ENCODE measurements around the gene RSRC1. TPM values are rescaled to one million over a fixed set of nuclear protein-coding genes. Genes with fewer than 3 reads are reported as not detected.

RSRC1 gene
- total RNA-seq, 4 donors from 2014 or later, result 22.5 to 41.4 (median 32.9) TPM

DNA sequence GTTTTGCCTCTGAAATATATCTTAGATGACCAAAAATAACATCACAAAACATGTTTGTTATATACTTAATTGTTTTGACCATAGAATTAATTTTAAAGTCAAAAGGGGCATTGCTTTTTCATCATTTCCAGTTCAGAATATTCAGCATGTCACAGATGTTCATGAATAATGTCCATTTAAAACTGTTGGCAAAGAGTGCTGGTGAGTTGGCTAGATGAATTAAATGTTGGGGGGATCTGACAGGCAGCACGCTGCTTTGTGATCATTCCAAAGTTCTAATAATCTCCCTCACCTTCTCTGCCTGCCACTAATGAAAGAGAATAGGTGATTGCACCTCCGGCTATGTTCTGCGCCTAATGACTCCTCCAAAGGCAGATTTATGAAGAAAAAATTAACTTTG lies 321.9 kb downstream of the RSRC1 start:
- Histone ChIP-seq H3K9me3 (no peaks in the 10 kb centered on the region), H3K36me3 (no peaks in the 10 kb centered on the region), H3K4me1 (no peaks in the 10 kb centered on the region), H3K27ac (no peak overlapping the region), H3K27me3 (no peaks in the 10 kb centered on the region), H3K4me3 (no peak overlapping the region)
- intact Hi-C loops (cut with DNase I), result no loop called here
- no peak for DNase-seq
- TF ChIP-seq, protein P1, sequence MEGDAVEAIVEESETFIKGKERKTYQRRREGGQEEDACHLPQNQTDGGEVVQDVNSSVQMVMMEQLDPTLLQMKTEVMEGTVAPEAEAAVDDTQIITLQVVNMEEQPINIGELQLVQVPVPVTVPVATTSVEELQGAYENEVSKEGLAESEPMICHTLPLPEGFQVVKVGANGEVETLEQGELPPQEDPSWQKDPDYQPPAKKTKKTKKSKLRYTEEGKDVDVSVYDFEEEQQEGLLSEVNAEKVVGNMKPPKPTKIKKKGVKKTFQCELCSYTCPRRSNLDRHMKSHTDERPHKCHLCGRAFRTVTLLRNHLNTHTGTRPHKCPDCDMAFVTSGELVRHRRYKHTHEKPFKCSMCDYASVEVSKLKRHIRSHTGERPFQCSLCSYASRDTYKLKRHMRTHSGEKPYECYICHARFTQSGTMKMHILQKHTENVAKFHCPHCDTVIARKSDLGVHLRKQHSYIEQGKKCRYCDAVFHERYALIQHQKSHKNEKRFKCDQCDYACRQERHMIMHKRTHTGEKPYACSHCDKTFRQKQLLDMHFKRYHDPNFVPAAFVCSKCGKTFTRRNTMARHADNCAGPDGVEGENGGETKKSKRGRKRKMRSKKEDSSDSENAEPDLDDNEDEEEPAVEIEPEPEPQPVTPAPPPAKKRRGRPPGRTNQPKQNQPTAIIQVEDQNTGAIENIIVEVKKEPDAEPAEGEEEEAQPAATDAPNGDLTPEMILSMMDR (IDR thresholded peaks at IDR 0.05), result no peak
- no peak for TF ChIP-seq POLR2A (IDR thresholded peaks at IDR 0.05)
- 77 to 91% methylated on average over 3 of the region's 3 CpGs for WGBS, 2 donors

GRCh38 chr3:158434412-158435038 lies 324.6 kb downstream of the RSRC1 start:
- DNase-seq, result no peak
- Histone ChIP-seq H3K27me3 (no peaks in the 10 kb centered on the region), H3K4me3 (no peak overlapping the region), H3K9me3 (no peaks in the 10 kb centered on the region), H3K36me3 (no peaks in the 10 kb centered on the region), H3K27ac (no peak overlapping the region), H3K4me1 (no peaks in the 10 kb centered on the region)
- intact Hi-C loops (cut with DNase I), result no loop called here
- 2 to 3% methylated on average over 4 of the region's 4 CpGs for WGBS, 2 donors
- TF ChIP-seq, protein P1 (IDR thresholded peaks at IDR 0.05), result peak; percentile 32 to 82 (median 58)
- no peak for TF ChIP-seq POLR2A (IDR thresholded peaks at IDR 0.05)

DNA sequence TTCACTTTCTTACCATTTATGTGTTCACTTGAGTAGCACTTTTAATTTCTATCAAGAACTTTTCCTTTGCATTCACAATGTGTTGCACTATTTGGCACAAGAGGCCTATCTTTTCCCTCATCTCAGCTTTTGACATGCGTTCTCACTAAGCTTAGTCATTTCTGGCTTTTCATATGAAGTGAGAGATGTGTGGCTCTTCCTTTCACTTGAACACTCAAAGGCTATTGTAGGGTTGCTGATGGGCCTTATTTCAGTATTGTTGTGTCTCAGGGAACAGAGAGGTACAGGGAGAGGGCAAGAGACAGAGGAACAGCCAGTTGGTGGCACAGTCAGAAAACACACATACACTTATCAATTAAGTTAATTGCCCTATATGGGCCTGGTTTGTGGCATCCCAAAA lies 333.7 kb downstream of the RSRC1 start:
- DNase-seq, result no peak
- no peak for TF ChIP-seq POLR2A (IDR thresholded peaks at IDR 0.05)
- TF ChIP-seq, protein P1 (IDR thresholded peaks at IDR 0.05), result no peak
- 70 to 79% methylated on average over 1 of the region's 1 CpG for WGBS, 2 donors
- no peaks in the 10 kb centered on the region for H3K36me3 ChIP-seq
- H3K9me3 ChIP-seq, result no peaks in the 10 kb centered on the region
- H3K4me3 ChIP-seq, result no peak overlapping the region
- no peaks in the 10 kb centered on the region for H3K27me3 ChIP-seq
- intact Hi-C loops (cut with DNase I), result no loop called here
- H3K4me1 ChIP-seq, result no peaks in the 10 kb centered on the region
- H3K27ac ChIP-seq, result no peak overlapping the region

GRCh38 chr3:158447408-158447807 lies 337.5 kb downstream of the RSRC1 start:
- Histone ChIP-seq H3K4me3 (no peak overlapping the region), H3K27me3 (no peaks in the 10 kb centered on the region), H3K9me3 (no peaks in the 10 kb centered on the region), H3K27ac (no peak overlapping the region), H3K36me3 (no peaks in the 10 kb centered on the region), H3K4me1 (no peaks in the 10 kb centered on the region)
- intact Hi-C loops (cut with DNase I), result no loop called here
- TF ChIP-seq, protein P1 (IDR thresholded peaks at IDR 0.05), result no peak
- no peak for TF ChIP-seq POLR2A (IDR thresholded peaks at IDR 0.05)
- no peak for DNase-seq

DNA sequence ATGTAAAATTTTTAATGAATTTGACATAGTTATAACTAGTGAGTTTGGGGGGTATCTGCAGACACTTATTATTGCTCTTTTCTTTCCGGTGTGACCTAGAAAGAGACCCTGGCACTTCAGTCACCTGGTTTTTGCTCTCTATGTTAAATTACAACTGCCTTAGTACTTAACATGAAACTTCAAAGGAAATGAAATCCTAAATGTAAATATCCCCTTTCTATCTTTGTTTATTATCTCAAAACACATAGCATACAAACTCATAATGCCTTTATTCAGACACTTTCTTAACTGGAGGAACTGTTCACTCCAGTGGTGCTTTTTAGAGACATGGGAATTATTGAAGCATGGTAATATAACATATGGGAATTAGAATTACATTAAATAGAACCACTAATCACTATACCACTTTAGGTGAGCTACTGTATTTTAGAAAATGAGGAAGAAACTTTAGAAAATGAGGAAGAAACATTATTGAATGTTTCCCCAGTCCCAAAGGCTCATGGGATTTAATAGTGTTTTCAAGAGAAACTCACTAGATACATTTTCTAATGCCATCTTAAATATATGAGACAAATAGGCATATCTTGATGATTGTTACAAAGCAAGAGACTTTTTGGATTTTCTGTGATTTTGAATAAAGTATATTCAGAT lies 341.6 kb downstream of the RSRC1 start:
- H3K4me1 ChIP-seq, result no peaks in the 10 kb centered on the region
- no peaks in the 10 kb centered on the region for H3K36me3 ChIP-seq
- H3K9me3 ChIP-seq, result no peaks in the 10 kb centered on the region
- H3K4me3 ChIP-seq, result no peak overlapping the region
- intact Hi-C loops (cut with DNase I), result no loop called here
- DNase-seq, result no peak
- H3K27ac ChIP-seq, result no peak overlapping the region
- H3K27me3 ChIP-seq, result no peaks in the 10 kb centered on the region
- WGBS, 2 donors, result 73 to 85% methylated on average over 1 of the region's 1 CpG
- TF ChIP-seq, protein P1 (IDR thresholded peaks at IDR 0.05), result no peak
- no peak for TF ChIP-seq POLR2A (IDR thresholded peaks at IDR 0.05)

Data from esophagus squamous epithelium (tissue), 5 donors.